ENCODE results near the gene TGM2. TPM values are rescaled to one million over a fixed set of nuclear protein-coding genes. Genes with fewer than 3 reads are reported as not detected.

TGM2 gene
- total and polyA plus RNA-seq, 9 of the 15 experiments (the other 6 are each of a cell fraction or from before 2014, with no cell fraction given) = 5.5 to 78.5 (median 37.6) TPM

DNA sequence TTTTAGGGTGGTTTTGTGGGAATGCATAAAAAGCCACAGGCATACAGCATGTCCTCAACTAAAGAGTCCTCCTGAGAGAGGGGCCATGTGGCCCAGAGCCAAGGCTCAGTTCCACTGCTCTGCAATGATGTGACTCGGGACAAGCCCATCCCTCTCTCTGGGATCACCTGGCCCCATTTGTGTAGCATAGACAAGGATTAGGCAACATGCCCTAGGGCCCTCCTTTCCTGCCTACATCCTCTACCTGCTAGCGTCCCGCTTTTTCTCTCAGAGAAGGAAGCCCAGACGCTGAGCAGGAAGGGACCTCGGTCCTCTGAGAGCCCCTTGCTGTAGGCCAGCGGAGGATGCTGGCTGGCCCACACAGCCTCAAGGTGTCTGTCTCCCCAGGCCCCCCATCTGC is 8.8 kb downstream of the TGM2 start:
- Histone ChIP-seq H3K4me2 (ENCODE audit: insufficient read depth, low read length) (no peak overlapping the region), H3K27me3 (ENCODE audit: control insufficient read depth in 2 of 2, insufficient read depth in 2 of 2, low read length in 2 of 2) (no peaks in the 10 kb centered on the region), H3K9me3 (replicated peaks; ENCODE audit: control insufficient read depth, insufficient read depth, low read depth, low read length) (no peaks in the 10 kb centered on the region), H3K9me1 (ENCODE audit: control insufficient read depth, insufficient read depth, low read length) (no peaks in the 10 kb centered on the region), H3K79me2 (ENCODE audit: control insufficient read depth, insufficient read depth, low read length) (peaks cover 18% of the 10 kb centered on the region), H3K36me3 (ENCODE audit: control insufficient read depth, insufficient read depth, low read length) (peaks cover 86% of the 10 kb centered on the region), H3K4me1 (replicated peaks in 1 of 2; ENCODE audit: control insufficient read depth in 2 of 2, insufficient read depth in 2 of 2, low read length in 2 of 2) (peaks cover 37 to 44% of the 10 kb centered on the region in 2 experiments), H4K20me1 (replicated peaks; ENCODE audit: control insufficient read depth, insufficient read depth, low read length) (0 out of 2 replicates have a peak, but pooled peaks cover 5% of the 10 kb centered on the region), H3K4me3 (no peak overlapping the region), H3K27ac (ENCODE audit: extremely low read depth, low read depth, low read length) (no peak overlapping the region), H3K9ac (ENCODE audit: insufficient read depth in 1 of 2, low read depth in 2 of 2, low read length in 2 of 2) (0 out of 4 replicates have a peak overlapping the region, but pooled peaks of 1 of the 2 experiments have one; percentile 10), H2AFZ (ENCODE audit: low read depth, low read length) (no peak overlapping the region)
- POLR2A ChIA-PET = interaction anchor here (1.1 kb wide), 1 partner anchor 27 kb away, joined by 3 read pairs; no protein-coding TSS in a partner anchor
- intact Hi-C loops (cut with micrococcal nuclease) = no loop called here
- TF ChIP-seq CTBP1 (IDR thresholded peaks at IDR 0.05; ENCODE audit: borderline replicate concordance) (no peak), ZNF780A (CRISPR knock-in tag; IDR thresholded peaks at IDR 0.05) (no peak)
- DNase-seq (ENCODE audit: extremely low read depth in 1 of 4, low spot score in 3 of 4) (no peak), ATAC-seq (no peak), FAIRE-seq (no peak)
- CTCF ChIA-PET (ENCODE audit: low intra/inter-chr PET ratio) = no interaction called here
- 94% methylated on average over 6 of the region's 6 CpGs for WGBS (ENCODE audit: insufficient coverage, low coverage, missing lambda C conversion rate)
- in situ Hi-C loops (cut with MboI) = no loop called here
- no TSS peak for BruUV-seq (replicated peaks)

DNA sequence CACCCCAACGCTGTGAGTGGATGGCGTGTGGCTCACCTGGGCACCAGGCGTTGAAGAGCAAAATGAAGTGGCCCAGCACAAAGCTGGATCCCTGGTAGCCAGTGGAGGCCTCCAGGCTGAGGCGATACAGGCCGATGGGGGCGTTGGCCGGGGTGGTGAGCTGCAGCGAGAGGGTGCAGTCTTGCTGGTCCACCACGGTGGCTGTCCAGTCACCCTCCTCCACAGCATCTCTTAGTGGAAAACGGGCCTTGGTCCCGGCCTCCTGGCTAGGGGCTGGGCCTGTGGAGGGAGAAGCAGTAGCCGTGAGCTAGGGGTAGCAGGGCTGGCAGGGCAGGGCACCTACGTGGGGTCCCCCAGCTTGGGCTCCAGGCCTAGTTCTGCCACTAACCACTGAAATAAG is 9.3 kb downstream of the TGM2 start:
- 0 out of 2 replicates have a peak, but pooled peaks cover 5% of the 10 kb centered on the region for H4K20me1 ChIP-seq (replicated peaks; ENCODE audit: control insufficient read depth, insufficient read depth, low read length)
- H2AFZ ChIP-seq (ENCODE audit: low read depth, low read length) = no peak overlapping the region
- BruUV-seq (replicated peaks) = no TSS peak
- H3K79me2 ChIP-seq (ENCODE audit: control insufficient read depth, insufficient read depth, low read length) = peaks cover 14% of the 10 kb centered on the region
- H3K9me1 ChIP-seq (ENCODE audit: control insufficient read depth, insufficient read depth, low read length) = no peaks in the 10 kb centered on the region
- ChIA-PET POLR2A (no interaction called here), CTCF (ENCODE audit: low intra/inter-chr PET ratio) (no interaction called here)
- H3K27me3 ChIP-seq (ENCODE audit: control insufficient read depth in 2 of 2, insufficient read depth in 2 of 2, low read length in 2 of 2) = no peaks in the 10 kb centered on the region
- no peak overlapping the region for H3K4me3 ChIP-seq
- peaks cover 34 to 41% of the 10 kb centered on the region in 2 experiments for H3K4me1 ChIP-seq (replicated peaks in 1 of 2; ENCODE audit: control insufficient read depth in 2 of 2, insufficient read depth in 2 of 2, low read length in 2 of 2)
- peak overlapping the region in 1 of 2 experiments; percentile 8; a peak in 1 of 4 replicates for H3K9ac ChIP-seq (ENCODE audit: insufficient read depth in 1 of 2, low read depth in 2 of 2, low read length in 2 of 2)
- ATAC-seq (no peak), DNase-seq (ENCODE audit: extremely low read depth in 1 of 4, low spot score in 3 of 4) (no peak), FAIRE-seq (no peak)
- no peak overlapping the region for H3K27ac ChIP-seq (ENCODE audit: extremely low read depth, low read depth, low read length)
- H3K9me3 ChIP-seq (replicated peaks; ENCODE audit: control insufficient read depth, insufficient read depth, low read depth, low read length) = no peaks in the 10 kb centered on the region
- H3K36me3 ChIP-seq (ENCODE audit: control insufficient read depth, insufficient read depth, low read length) = peaks cover 86% of the 10 kb centered on the region
- 94% methylated on average over 11 of the region's 13 CpGs for WGBS (ENCODE audit: insufficient coverage, low coverage, missing lambda C conversion rate)
- H3K4me2 ChIP-seq (ENCODE audit: insufficient read depth, low read length) = no peak overlapping the region
- no peak for TF ChIP-seq ZNF699 (CRISPR knock-in tag; IDR thresholded peaks at IDR 0.05; ENCODE audit: insufficient replicate concordance)
- TF ChIP-seq, protein P1, sequence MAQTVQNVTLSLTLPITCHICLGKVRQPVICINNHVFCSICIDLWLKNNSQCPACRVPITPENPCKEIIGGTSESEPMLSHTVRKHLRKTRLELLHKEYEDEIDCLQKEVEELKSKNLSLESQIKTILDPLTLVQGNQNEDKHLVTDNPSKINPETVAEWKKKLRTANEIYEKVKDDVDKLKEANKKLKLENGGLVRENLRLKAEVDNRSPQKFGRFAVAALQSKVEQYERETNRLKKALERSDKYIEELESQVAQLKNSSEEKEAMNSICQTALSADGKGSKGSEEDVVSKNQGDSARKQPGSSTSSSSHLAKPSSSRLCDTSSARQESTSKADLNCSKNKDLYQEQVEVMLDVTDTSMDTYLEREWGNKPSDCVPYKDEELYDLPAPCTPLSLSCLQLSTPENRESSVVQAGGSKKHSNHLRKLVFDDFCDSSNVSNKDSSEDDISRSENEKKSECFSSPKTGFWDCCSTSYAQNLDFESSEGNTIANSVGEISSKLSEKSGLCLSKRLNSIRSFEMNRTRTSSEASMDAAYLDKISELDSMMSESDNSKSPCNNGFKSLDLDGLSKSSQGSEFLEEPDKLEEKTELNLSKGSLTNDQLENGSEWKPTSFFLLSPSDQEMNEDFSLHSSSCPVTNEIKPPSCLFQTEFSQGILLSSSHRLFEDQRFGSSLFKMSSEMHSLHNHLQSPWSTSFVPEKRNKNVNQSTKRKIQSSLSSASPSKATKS (CRISPR knock-in tag; IDR thresholded peaks at IDR 0.05) = no peak
- TF ChIP-seq, protein P2, sequence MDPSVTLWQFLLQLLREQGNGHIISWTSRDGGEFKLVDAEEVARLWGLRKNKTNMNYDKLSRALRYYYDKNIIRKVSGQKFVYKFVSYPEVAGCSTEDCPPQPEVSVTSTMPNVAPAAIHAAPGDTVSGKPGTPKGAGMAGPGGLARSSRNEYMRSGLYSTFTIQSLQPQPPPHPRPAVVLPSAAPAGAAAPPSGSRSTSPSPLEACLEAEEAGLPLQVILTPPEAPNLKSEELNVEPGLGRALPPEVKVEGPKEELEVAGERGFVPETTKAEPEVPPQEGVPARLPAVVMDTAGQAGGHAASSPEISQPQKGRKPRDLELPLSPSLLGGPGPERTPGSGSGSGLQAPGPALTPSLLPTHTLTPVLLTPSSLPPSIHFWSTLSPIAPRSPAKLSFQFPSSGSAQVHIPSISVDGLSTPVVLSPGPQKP (CRISPR knock-in tag; IDR thresholded peaks at IDR 0.05) = no peak
- no peak for TF ChIP-seq ZEB2 (IDR thresholded peaks at IDR 0.05)
- no peak for TF ChIP-seq HMG20B (CRISPR knock-in tag; IDR thresholded peaks at IDR 0.05)
- no peak for TF ChIP-seq TEAD1 (CRISPR knock-in tag; IDR thresholded peaks at IDR 0.05)
- TF ChIP-seq EHMT2 (IDR thresholded peaks at IDR 0.05) = no peak
- intact Hi-C loops (cut with micrococcal nuclease) = no loop called here
- in situ Hi-C loops (cut with MboI) = no loop called here
